Posterior cingulate gyrus (tissue), 11 donors: Measurements from ENCODE around the gene SPO11.

Source experiments
- DNase-seq, 10 donors: peaks; one replicate each; pipeline versions ENCODE4 v3.0.0 to v3.0.0-alpha.2; 2020 to 2021; ENCODE audit warnings: mixed read lengths in 3 of 10
- intact Hi-C: fragments of 100-400 bp; cut with DNase I; formaldehyde crosslinking; loops from one replicate; pipeline ENCODE4 v1.15.1; 2023

SPO11 gene

DNA sequence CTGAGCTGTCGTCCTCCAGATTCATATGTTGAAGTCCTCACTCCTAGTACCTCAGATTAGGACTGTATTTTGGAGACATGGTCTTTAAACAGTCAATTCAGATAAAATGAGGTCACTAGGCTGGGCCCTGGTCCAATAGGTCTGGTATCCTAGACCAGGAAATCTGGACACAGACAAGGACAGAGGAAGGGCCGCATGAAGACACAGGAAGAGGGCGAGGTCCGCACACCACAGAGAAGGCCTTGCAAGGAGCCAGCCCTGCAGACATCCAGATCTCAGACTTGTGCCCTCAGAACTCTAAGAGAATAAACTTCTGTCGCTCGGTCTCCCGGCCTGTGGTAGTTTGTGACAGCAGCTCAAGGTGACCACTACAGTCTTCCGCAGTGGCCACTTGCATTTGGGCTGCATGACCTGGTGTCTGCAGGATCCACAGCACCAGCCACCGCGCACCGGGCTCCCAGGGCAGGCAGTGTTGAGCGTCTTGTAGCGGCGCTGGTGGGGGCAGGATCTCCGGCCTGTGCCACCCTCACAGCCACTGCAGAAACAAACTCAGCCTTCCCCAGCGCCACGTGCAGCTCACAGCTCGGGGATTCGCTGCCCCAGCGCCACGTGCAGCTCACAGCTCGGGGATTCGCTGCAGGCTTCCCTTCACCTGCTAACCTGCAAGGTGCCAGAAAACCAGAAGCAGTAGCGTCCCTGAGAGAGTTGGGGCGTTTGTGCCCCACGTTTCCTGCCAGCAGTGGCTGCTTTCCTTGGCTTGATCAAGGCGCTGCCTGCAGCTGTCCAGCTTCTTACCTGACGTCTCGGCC is 55.6 kb downstream of the SPO11 start:
- intact Hi-C loops, result loop anchor here (5.0 to 10.0 kb wide), 2 partner anchors 207 to 830 kb away; no protein-coding TSS in a partner anchor
- peak in 2 of 10 donors; percentile 51 to 72 for DNase-seq

DNA sequence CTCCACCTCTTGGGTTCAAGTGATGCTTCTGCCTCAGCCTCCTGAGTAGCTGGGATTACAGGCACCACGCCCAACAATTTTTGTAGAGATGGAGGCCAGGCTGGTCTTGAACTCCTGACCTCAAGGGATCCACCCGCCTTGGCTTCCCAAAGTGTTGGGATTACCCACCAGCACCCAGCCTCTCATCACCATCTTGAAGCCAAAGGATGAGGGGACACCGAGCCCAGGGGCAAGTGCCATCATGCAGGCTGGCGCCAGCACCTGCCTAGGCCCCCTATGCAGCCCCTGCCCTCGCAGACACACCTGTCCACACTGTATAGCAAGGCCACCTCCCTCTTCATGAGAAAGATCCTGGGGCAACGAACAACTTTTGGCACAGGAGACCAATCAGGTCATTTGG is 56.3 kb downstream of the SPO11 start:
- intact Hi-C loops, result loop anchor here (10.0 kb wide), 1 partner anchor 829 kb away; no protein-coding TSS in a partner anchor

DNA sequence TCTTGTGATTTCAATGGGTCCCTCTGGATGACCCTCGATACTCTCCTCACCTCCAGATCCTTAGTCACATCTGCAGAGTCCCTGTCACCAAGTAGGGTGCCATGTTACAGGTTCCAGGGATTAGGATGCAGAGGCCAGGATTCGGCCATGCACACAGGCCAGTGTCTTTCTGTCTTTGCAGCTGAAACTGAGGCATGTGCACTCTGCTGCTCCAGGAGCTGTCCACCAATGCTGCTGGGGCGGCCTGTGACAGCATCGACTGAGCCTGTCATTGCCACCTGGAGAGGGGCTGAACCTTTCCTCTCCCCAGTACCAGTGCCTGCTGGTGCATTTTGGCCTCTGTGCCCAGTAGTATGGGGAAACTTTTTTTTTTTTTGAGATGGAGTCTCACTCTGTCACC is 57.2 kb downstream of the SPO11 start:
- DNase-seq, result peak in 2 of 10 donors; percentile 8 to 55
- intact Hi-C loops, result loop anchor here (10.0 kb wide), 1 partner anchor 828 kb away; no protein-coding TSS in a partner anchor

More for the DNA sequence above, 56.3 kb downstream of the SPO11 start:
- DNase-seq, result peak in 2 of 10 donors; percentile 45 to 67

DNA sequence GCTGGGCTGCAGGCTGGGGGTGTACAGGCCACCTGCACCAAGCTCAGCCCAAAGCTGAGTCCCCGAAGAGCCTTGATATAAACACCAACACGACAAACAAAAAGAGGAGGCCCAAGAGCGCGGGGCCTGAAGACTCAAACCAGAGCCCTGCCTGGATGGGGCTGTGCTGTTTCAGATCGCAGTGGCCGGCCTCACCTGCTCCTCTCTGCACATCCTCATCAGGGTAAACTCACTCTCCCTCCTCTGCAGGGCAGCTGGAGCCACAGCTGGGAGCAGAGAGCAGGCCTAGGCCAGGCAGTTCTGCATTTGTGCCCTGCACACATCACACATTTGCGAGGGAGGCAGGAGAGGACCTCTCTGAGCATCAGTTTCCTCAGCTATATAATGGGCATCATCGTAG is 57.9 kb downstream of the SPO11 start:
- peak in 2 of 10 donors; percentile 39 to 58 for DNase-seq
- intact Hi-C loops, result loop anchor here (10.0 kb wide), 1 partner anchor 827 kb away; no protein-coding TSS in a partner anchor

DNA sequence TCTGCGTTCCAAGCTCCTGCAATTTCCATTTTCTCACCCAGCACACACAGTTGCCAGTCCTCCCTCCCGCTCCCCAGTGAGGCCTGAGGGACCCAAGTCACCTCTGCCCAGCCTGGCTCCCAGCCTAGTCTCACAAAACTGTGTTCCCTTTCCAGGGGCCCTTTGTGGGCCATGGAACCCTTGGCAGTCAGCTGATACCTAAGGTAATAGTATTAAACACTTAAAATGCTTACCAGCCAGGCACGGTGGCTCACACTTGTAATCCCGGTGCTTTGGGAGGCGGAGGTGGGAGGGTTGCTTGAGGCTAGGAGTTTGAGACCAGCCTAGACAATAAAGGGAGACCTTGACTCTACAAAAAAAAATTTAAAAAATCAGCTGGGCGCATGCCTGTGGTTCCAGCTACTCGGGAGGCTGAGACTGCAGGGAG is 58.4 kb downstream of the SPO11 start:
- DNase-seq, result peak in 3 of 10 donors; percentile 6 to 75 (median 60)
- intact Hi-C loops, result loop anchor here (10.0 kb wide), 1 partner anchor 827 kb away; no protein-coding TSS in a partner anchor

DNA sequence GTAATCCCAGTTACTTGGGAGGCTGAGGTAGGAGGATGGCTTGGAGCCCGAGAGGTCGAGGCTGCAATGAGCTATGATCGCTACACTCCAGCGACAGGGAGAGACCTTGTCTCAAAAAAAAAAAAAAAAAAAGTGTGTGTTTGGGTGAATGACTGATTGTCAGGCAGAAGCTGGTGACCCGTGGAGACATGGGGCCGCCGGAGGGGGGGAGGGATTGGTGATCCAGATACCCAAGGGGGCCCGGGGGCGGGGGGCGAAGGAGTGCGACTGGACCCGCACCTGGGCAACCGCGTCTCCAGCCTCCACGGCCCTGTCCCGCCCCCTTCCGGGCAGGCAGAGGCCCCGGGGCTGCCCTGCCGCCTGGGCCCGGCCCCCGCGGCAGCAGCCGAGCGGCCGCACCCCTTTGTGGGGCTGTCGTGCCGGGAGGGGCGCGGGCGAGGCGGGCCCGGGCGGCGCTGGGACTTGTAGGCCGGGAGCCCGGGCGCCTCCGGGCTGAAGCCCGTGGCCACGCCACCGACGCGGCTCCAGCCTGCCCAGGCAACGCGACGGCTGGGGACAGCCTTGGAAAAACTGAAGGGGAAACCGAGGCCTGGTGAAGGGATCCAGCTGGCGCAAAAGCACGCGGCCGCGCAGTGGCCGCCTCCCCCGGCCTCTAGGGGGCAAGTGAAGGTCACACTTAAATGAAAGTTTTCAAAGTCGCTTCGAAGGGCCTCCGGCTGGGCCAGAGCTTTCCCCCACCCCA is 59.5 kb downstream of the SPO11 start:
- DNase-seq, result peak in 7 of 10 donors; percentile 50 to 96 (median 76)
- intact Hi-C loops, result loop anchor here (10.0 kb wide), 1 partner anchor 826 kb away; no protein-coding TSS in a partner anchor

DNA sequence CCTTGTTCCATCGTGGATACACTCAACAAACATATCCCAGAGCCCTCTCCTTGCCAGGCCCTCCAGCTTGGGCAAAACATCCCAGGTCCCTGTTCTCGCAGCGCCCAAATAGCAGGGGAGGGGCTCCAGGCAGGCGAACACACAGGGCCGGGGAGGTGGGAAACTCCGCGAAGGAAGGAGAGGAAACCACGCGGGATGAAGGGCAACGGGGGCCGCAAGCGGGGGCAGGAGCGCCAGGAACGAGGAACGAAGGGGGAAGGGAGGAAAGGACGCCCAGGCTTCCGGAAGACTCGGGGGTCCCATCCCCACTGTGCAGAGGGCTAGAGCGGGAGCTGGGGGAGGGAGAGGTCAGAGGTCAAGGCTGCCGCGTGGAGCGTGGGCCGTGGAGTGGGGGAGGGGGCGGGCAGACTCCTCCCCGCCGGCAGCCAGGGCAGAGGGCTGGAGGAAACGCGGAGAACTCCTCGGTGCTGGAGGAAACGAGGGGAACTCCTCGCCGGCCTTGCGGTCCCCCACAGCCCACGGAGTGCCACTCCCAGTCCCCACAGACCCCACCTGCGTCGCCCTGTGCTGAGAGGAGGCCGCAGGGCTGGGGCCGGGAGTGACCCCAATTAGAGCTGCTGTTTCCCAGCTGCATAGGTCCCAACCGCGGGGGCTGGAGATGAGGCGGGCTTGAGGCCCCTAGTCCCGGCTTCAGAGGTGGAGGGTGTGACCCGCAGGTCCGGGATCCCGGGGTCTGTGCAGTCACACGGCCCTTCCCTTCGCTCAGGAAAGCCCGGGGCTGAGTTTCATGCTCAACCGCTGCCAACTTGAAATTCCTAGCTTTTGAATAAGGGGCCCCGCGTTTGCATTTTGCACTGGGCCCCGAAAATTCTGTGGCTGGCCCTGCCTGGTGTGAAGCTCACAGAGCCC is 60.3 kb downstream of the SPO11 start:
- intact Hi-C loops, result loop anchor here (10.0 kb wide), 1 partner anchor 825 kb away; no protein-coding TSS in a partner anchor
- DNase-seq, result peak in 4 of 10 donors; percentile 7 to 78 (median 71)

DNA sequence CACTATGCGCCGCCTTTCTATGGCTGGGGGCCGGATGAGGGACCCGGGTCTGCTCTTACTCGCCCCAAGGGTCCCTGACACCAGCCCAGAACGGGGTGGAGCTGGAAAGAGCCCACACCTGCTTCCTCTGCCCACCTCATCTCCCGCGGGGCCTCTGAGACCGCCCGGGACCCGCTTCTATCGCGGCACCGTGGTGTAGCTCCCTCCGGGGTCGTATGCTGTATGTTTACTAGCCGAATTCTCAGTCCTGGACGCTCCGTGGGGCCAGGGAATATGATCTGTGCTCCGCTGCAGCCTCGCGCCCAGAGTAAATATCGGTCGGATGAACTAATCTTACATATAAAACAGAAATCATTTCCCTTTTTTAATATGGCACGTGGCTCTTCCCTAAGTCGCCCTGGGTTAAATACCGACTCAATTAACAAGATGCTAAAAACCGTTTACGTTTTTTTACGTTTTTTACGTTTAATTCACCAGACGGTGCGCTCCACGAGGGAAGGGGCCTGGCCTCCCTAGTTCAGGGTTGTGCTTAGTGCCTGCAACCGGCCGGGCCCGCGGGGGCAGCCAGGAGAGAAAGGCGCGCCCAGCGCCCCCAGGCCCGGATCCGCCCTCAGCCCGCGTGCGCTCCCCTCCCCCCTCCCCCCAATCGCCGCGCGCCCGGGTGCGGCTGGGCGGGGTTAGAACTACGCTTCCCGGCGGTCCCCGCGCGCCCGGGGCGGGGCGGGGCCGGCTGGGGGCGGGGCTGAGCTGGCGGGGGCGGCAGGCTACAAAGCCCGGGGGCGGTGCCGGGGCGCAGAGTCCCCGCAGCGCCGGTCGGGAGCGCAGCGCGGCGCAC is 61.2 kb downstream of the SPO11 start, which contains the start of gene RBM38:
Gene RBM38 (plus strand): TSS at position 793 of the 835 bp plus-strand sequence. CDS start 186 bp downstream, outside the sequence.
- peak in 9 of 10 donors; percentile 46 to 96 (median 68) for DNase-seq
- intact Hi-C loops, result no loop called here

DNA sequence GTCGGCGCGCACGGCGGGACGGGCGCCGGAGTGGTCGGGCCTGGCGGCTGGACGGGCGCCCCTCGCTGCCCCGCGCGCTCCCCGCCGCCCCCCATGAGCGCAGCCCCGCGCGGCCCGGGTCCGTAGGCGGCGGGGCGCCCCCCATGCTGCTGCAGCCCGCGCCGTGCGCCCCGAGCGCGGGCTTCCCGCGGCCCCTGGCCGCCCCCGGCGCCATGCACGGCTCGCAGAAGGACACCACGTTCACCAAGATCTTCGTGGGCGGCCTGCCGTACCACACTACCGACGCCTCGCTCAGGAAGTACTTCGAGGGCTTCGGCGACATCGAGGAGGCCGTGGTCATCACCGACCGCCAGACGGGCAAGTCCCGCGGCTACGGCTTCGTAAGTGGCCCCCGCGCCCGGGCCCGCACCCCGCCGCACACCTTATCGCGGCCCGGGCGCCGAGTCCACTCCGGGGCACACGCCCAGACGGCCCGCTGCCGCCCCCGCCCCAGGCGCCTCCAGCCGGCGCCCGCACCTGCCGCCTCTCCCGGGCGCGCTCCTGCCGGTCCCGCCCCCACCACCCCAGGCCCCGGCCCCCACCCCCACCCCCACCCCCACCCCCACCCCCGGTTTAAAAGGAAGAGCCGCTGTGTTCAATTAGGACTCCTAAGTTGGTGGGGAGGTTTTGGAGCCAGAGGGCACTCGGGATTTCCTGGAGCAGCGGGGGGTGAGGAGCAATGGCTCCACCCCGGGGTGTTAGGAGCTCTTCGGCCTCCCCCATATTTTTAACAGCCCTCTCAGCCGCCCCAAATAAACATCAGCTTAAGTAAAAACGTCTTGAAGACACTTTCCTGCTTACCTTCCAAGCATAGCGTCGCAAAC is 62.1 kb downstream of the SPO11 start:
- peak in 5 of 10 donors; percentile 26 to 91 (median 69) for DNase-seq
- intact Hi-C loops, result no loop called here

DNA sequence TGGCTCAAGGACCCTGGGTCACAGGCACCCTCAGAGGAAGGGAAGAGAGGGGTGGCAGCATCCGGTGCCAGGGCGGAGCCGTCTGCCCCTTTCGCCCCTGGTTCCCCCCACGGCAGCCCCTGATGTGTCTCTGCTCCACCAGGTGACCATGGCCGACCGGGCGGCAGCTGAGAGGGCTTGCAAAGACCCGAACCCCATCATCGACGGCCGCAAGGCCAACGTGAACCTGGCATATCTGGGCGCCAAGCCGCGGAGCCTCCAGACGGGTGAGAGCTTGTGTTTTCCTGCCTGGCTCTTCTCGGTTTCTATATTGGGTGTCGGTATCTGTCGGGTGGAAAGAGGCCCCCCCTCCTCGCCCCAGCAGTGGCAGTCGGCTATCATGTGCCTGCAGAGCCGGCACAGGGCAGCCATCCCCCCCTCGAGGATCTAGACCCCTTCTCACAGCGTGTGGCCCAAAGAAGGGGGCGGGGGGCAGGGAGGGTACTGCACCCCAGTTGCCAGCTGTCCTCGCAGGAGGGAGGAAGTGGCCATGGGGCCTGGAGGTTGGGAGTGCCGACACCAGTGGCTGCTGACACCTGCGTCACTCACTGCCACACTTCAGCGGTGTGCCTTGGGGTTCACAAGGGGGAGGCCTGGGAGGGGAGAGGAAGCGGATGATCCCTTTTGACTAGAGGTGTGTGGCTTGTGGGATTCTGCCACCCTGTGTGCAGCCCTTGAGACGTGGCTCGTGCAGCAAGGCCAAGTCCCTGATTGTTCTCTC is 63.1 kb downstream of the SPO11 start:
- peak in 4 of 10 donors; percentile 27 to 92 (median 74) for DNase-seq
- intact Hi-C loops, result no loop called here
